IMR-90 (cell line): ENCODE measurements around the gene CXCL11. TPM values are rescaled to one million over a fixed set of nuclear protein-coding genes. Genes with fewer than 3 reads are reported as not detected.
A peak's percentile ranks its signal among the peaks of the same experiment; 100 is the strongest.

Source experiments
- ATAC-seq: fragments of 200-7000 bp; cut with Tn5 transposase; 2 replicates; pipeline ENCODE4 v1.9.1; 2020; ENCODE audit warnings: low read depth, mild to moderate bottlenecking, moderate library complexity
- BruUV-seq: library from RNA; stranded (reverse); fragments of 400-500 nt; replicated peaks from 2 replicates; lab custom pipeline; 2021; lab: Mats Ljungman, UMichigan
- CTCF ChIA-PET: fragments of 300-600 bp; formaldehyde crosslinking; extraction: SDS; loops from one replicate; lab custom pipeline; 2021; ENCODE audit warnings: antibody characterized with exemption; lab: Yijun Ruan, JAX
- POLR2A ChIA-PET: fragments of 300-600 bp; sonication (Branson Sonifier 250); formaldehyde crosslinking; loops from one replicate; lab custom pipeline; 2022; ENCODE audit warnings: antibody characterized with exemption; ENCODE audit not compliant: unreplicated experiment; lab: Charles Lee
- DNase-seq: peaks from one replicate; pipeline ENCODE4 v3.0.0; 2013
- H2AFZ ChIP-seq: replicated peaks from 2 replicates; pipeline ENCODE3; 2013; ENCODE audit warnings: low read length, mild to moderate bottlenecking; ENCODE audit not compliant: poor library complexity
- H2AK5ac ChIP-seq: 2 replicates; pipeline ENCODE4 v1.6.1; 2013; ENCODE audit warnings: low read depth, low read length, inconsistent platforms
- H2AK9ac ChIP-seq: replicated peaks from 2 replicates; pipeline ENCODE3; 2013; ENCODE audit warnings: mild to moderate bottlenecking, low read depth, low read length, moderate library complexity; ENCODE audit not compliant: poor library complexity
- H2BK120ac ChIP-seq: 2 replicates; pipeline ENCODE4 v1.6.1; 2013; ENCODE audit warnings: low read depth, low read length, inconsistent platforms
- H2BK15ac ChIP-seq: 3 replicates; pipeline ENCODE4 v1.6.1; 2013; ENCODE audit warnings: low read depth, low read length, inconsistent platforms
- H2BK20ac ChIP-seq: 2 replicates; pipeline ENCODE4 v1.6.1; 2013; ENCODE audit warnings: low read depth, mild to moderate bottlenecking, inconsistent platforms, low read length, moderate library complexity
- H2BK5ac ChIP-seq: 2 replicates; pipeline ENCODE4 v1.6.1; 2013; ENCODE audit warnings: mild to moderate bottlenecking, low read depth, low read length, inconsistent platforms; ENCODE audit not compliant: poor library complexity, severe bottlenecking
- H3K14ac ChIP-seq: replicated peaks from 2 replicates; pipeline ENCODE4 v1.6.1; 2013; ENCODE audit warnings: low read depth, low read length, inconsistent platforms
- H3K18ac ChIP-seq: 2 replicates; pipeline ENCODE4 v1.6.1; 2013; ENCODE audit warnings: low read depth, low read length, control low read depth
- H3K23ac ChIP-seq: 2 replicates; pipeline ENCODE4 v1.6.1; 2013; ENCODE audit warnings: low read depth, low read length, inconsistent platforms
- H3K27ac ChIP-seq: 2 replicates; pipeline ENCODE4 v1.5.1; 2013; ENCODE audit warnings: mild to moderate bottlenecking, control low read depth, low read length; ENCODE audit not compliant: insufficient read depth
- H3K27me3 ChIP-seq: 2 replicates; pipeline ENCODE4 v1.6.1; 2013; ENCODE audit warnings: low read length; ENCODE audit not compliant: control insufficient read depth, insufficient read depth
- H3K36me3 ChIP-seq: 2 replicates; pipeline ENCODE4 v1.6.1; 2013; ENCODE audit warnings: low read length, mixed read lengths; ENCODE audit not compliant: control insufficient read depth, insufficient read depth
- H3K4ac ChIP-seq: 2 replicates; pipeline ENCODE4 v1.6.1; 2013; ENCODE audit warnings: low read depth, low read length, inconsistent platforms
- H3K4me1 ChIP-seq: 2 replicates; pipeline ENCODE4 v1.6.1; 2013; ENCODE audit warnings: low read length, mixed read lengths; ENCODE audit not compliant: control insufficient read depth, insufficient read depth
- H3K4me2 ChIP-seq: 2 replicates; pipeline ENCODE4 v1.6.1; 2013; ENCODE audit warnings: low read depth, mild to moderate bottlenecking, control low read depth, low read length, moderate library complexity
- H3K4me3 ChIP-seq: 2 replicates; pipeline ENCODE4 v1.5.1; 2013; ENCODE audit warnings: low read depth, mild to moderate bottlenecking, control low read depth, low read length, moderate library complexity; ENCODE audit not compliant: insufficient read depth
- H3K56ac ChIP-seq: 2 replicates; pipeline ENCODE4 v1.6.1; 2013; ENCODE audit warnings: low read length, inconsistent platforms; ENCODE audit not compliant: insufficient read depth; ENCODE audit errors: extremely low read depth
- H3K79me1 ChIP-seq, 2 experiments: 2 replicates each; pipeline ENCODE4 v1.6.1; 2013; ENCODE audit warnings: low read length in 2 of 2, inconsistent platforms in 1 of 2, low read depth in 1 of 2
- H3K9ac ChIP-seq: 2 replicates; pipeline ENCODE4 v1.6.1; 2013; ENCODE audit warnings: low read depth, low read length, control low read depth
- H3K9me1 ChIP-seq: 2 replicates; pipeline ENCODE4 v1.6.1; 2013; ENCODE audit warnings: low read length, inconsistent platforms; ENCODE audit not compliant: insufficient read depth
- H3K9me3 ChIP-seq: 2 replicates; pipeline ENCODE4 v1.6.1; 2013; ENCODE audit warnings: low read length; ENCODE audit not compliant: control insufficient read depth, insufficient read depth
- H4K20me1 ChIP-seq: 2 replicates; pipeline ENCODE4 v1.6.1; 2013; ENCODE audit warnings: low read length, inconsistent platforms; ENCODE audit not compliant: insufficient read depth
- H4K5ac ChIP-seq: 2 replicates; pipeline ENCODE4 v1.6.1; 2013; ENCODE audit warnings: mild to moderate bottlenecking, low read depth, low read length, control low read depth
- H4K8ac ChIP-seq, 2 experiments: 2 replicates each; pipeline ENCODE4 v1.6.1; 2013; ENCODE audit warnings: low read depth in 2 of 2, low read length in 2 of 2, control low read depth in 1 of 2, inconsistent platforms in 1 of 2
- H4K91ac ChIP-seq: 2 replicates; pipeline ENCODE4 v1.6.1; 2013; ENCODE audit warnings: low read depth, low read length, inconsistent platforms; ENCODE audit not compliant: insufficient read depth
- ELK1 ChIP-seq: fragments of 150-350 bp; IDR thresholded peaks from 2 replicates; pipeline ENCODE4 v1.6.1; 2016; ENCODE audit warnings: low read depth, mild to moderate bottlenecking, low read length, moderate library complexity, borderline replicate concordance
- MAFK ChIP-seq: IDR thresholded peaks from 2 replicates; pipeline ENCODE4 v1.6.1; 2012; ENCODE audit warnings: low read depth, low read length, improper control_type of control experiment
- MXI1 ChIP-seq: IDR thresholded peaks from 2 replicates; pipeline ENCODE4 v1.6.1; 2012; ENCODE audit warnings: low read depth, mild to moderate bottlenecking, low read length, moderate library complexity, borderline replicate concordance
- RAD21 ChIP-seq: IDR thresholded peaks from 2 replicates; pipeline ENCODE4 v1.6.1; 2012; ENCODE audit warnings: low read length, improper control_type of control experiment
- RCOR1 ChIP-seq: IDR thresholded peaks from 2 replicates; pipeline ENCODE4 v1.6.1; 2012; ENCODE audit warnings: mild to moderate bottlenecking, low read length, improper control_type of control experiment; ENCODE audit not compliant: insufficient replicate concordance
- SMC3 ChIP-seq: fragments of 150-350 bp; IDR thresholded peaks from 2 replicates; pipeline ENCODE4 v1.6.1; 2016; ENCODE audit warnings: low read depth, mild to moderate bottlenecking, antibody characterized with exemption, low read length, moderate library complexity
- WGBS, 2 experiments: methylation state at CpG; one replicate each; pipeline versions ENCODE4 v1.1.5 to v1.1.7; 2013; ENCODE audit warnings: missing lambda C conversion rate in 2 of 2; ENCODE audit not compliant: insufficient read length in 1 of 2; ENCODE audit errors: extremely low coverage in 2 of 2; 5-methylcytosine and 5-hydroxymethylcytosine counted together
- dilution Hi-C: fragments of 300-500 bp; cut with HindIII; formaldehyde crosslinking; loops from one replicate; pipeline ENCODE4 v1.14.3; 2018; ENCODE audit warnings: low sequenced_read_pairs; ENCODE audit not compliant: unreplicated experiment
- in situ Hi-C: fragments of 300-500 bp; cut with MboI; formaldehyde crosslinking; loops from 3 replicates; pipeline ENCODE4 v1.14.3; 2019; ENCODE audit warnings: low sequenced_read_pairs, inconsistent platforms, mixed read lengths
- intact Hi-C: fragments of 100-400 bp; cut with micrococcal nuclease; formaldehyde crosslinking; loops from 2 replicates; pipeline ENCODE4 v1.10.0; 2022
- polyA plus RNA-seq, 3 experiments: library from polyadenylated mRNA; depleted of rRNA; stranded (reverse); fragments of >200 nt; gene quantifications; 2 replicates each; pipeline ENCODE4 v1.2.3, GENCODE V29; 2012; ENCODE audit warnings: low replicate concordance in 1 of 3
- total RNA-seq: library from RNA; depleted of rRNA; stranded (reverse); fragments of >200 nt; gene quantifications from 2 replicates; pipeline ENCODE4 v1.2.3, GENCODE V29; 2012
- TF ChIP-seq, protein P1 (sequence below): fragments of 150-350 bp; IDR thresholded peaks from 2 replicates; pipeline ENCODE4 v1.6.1; 2017; ENCODE audit warnings: mild to moderate bottlenecking, antibody characterized with exemption, low read length, low read depth

Gene CXCL11
- total and polyA plus RNA-seq, 2 of the 4 experiments (the other 2 are of a cell fraction), result under 0.01 TPM; not detected in 1

DNA sequence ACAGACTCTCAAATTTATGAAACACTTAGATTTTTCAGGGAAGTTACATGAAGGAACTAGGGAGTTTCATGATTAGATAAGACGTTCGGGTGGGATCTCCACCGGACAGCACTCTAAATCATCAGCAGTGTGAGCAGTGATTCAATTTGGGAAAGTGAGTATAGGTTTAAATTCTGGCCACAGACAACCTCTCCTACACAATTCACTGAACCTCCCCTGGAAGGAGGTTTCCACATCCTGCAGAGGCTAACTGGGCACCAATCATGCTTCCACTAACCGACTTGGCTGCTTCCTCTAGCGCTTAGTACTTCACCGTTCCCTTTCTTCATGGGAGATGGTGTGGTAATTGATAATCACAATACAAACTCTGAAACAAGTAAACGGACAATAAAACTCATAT lies 34.2 kb downstream of the CXCL11 start:
- H3K4me2 ChIP-seq, result no peak overlapping the region
- H2BK120ac ChIP-seq, result 0 out of 2 replicates have a peak overlapping the region, but pooled peaks have one; percentile 13
- H3K4ac ChIP-seq, result no peak overlapping the region
- H3K27me3 ChIP-seq, result 0 out of 2 replicates have a peak, but pooled peaks cover 4% of the 10 kb centered on the region
- no peak overlapping the region for H4K91ac ChIP-seq
- ATAC-seq (no peak), DNase-seq (no peak)
- no peak overlapping the region for H3K14ac ChIP-seq
- intact Hi-C loops, result no loop called here
- dilution Hi-C loops, result no loop called here
- H4K20me1 ChIP-seq, result no peaks in the 10 kb centered on the region
- H4K8ac ChIP-seq, result no peak overlapping the region
- H2BK20ac ChIP-seq, result no peak overlapping the region; the same call in 1 of the 2 replicates
- H3K9me1 ChIP-seq, result no peaks in the 10 kb centered on the region
- no peak overlapping the region for H2AK5ac ChIP-seq
- no peak overlapping the region for H4K5ac ChIP-seq
- H3K9me3 ChIP-seq, result no peaks in the 10 kb centered on the region
- H3K27ac ChIP-seq, result no peak overlapping the region
- H3K9ac ChIP-seq, result no peak overlapping the region
- no peak overlapping the region for H2BK15ac ChIP-seq
- in situ Hi-C loops, result no loop called here
- ChIA-PET POLR2A (no interaction called here), CTCF (interaction anchor here (0.6 kb wide), 2 partner anchors 57 to 81 kb away, joined by 3 read pairs; no protein-coding TSS in a partner anchor)
- no peak overlapping the region for H3K23ac ChIP-seq
- no peak for TF ChIP-seq RAD21
- no peak for TF ChIP-seq MAFK
- no peak for TF ChIP-seq RCOR1
- no peak for TF ChIP-seq MXI1
- TF ChIP-seq, protein P1, sequence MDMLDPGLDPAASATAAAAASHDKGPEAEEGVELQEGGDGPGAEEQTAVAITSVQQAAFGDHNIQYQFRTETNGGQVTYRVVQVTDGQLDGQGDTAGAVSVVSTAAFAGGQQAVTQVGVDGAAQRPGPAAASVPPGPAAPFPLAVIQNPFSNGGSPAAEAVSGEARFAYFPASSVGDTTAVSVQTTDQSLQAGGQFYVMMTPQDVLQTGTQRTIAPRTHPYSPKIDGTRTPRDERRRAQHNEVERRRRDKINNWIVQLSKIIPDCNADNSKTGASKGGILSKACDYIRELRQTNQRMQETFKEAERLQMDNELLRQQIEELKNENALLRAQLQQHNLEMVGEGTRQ, result no peak
- TF ChIP-seq ELK1, result no peak
- no peak for TF ChIP-seq SMC3
- 0 out of 2 replicates have a peak, but pooled peaks cover 2% of the 10 kb centered on the region for H3K4me1 ChIP-seq
- H3K56ac ChIP-seq, result no peak overlapping the region
- H3K79me1 ChIP-seq, result no peaks in the 10 kb centered on the region
- no TSS peak for BruUV-seq
- no peak overlapping the region for H2BK5ac ChIP-seq
- WGBS, 2 experiments, result no CpG with 5 or more reads among the region's 7 CpGs
- no peaks in the 10 kb centered on the region for H3K36me3 ChIP-seq
- H2AK9ac ChIP-seq, result no peak overlapping the region
- no peak overlapping the region for H2AFZ ChIP-seq
- no peak overlapping the region for H3K4me3 ChIP-seq
- no peak overlapping the region for H3K18ac ChIP-seq
